IMR-90 (cell line): Measurements from ENCODE around the gene CAT. TPM values are rescaled to one million over a fixed set of nuclear protein-coding genes. Genes with fewer than 3 reads are reported as not detected.

Experiments used
- ATAC-seq: fragments of 200-7000 bp; cut with Tn5 transposase; 2 replicates; pipeline ENCODE4 v1.9.1; 2020; ENCODE audit warnings: low read depth, mild to moderate bottlenecking, moderate library complexity
- BruUV-seq: library from RNA; stranded (reverse); fragments of 400-500 nt; replicated peaks from 2 replicates; lab custom pipeline; 2021; lab: Mats Ljungman, UMichigan
- CTCF ChIA-PET: fragments of 300-600 bp; formaldehyde crosslinking; extraction: SDS; loops from one replicate; lab custom pipeline; 2021; ENCODE audit warnings: antibody characterized with exemption; lab: Yijun Ruan, JAX
- POLR2A ChIA-PET: fragments of 300-600 bp; sonication (Branson Sonifier 250); formaldehyde crosslinking; loops from one replicate; lab custom pipeline; 2022; ENCODE audit warnings: antibody characterized with exemption; ENCODE audit not compliant: unreplicated experiment; lab: Charles Lee
- DNase-seq: peaks from one replicate; pipeline ENCODE4 v3.0.0; 2013
- H2AFZ ChIP-seq: replicated peaks from 2 replicates; pipeline ENCODE3; 2013; ENCODE audit warnings: low read length, mild to moderate bottlenecking; ENCODE audit not compliant: poor library complexity
- H2AK5ac ChIP-seq: 2 replicates; pipeline ENCODE4 v1.6.1; 2013; ENCODE audit warnings: low read depth, low read length, inconsistent platforms
- H2AK9ac ChIP-seq: replicated peaks from 2 replicates; pipeline ENCODE3; 2013; ENCODE audit warnings: mild to moderate bottlenecking, low read depth, low read length, moderate library complexity; ENCODE audit not compliant: poor library complexity
- H2BK120ac ChIP-seq: 2 replicates; pipeline ENCODE4 v1.6.1; 2013; ENCODE audit warnings: low read depth, low read length, inconsistent platforms
- H2BK15ac ChIP-seq: 3 replicates; pipeline ENCODE4 v1.6.1; 2013; ENCODE audit warnings: low read depth, low read length, inconsistent platforms
- H2BK20ac ChIP-seq: 2 replicates; pipeline ENCODE4 v1.6.1; 2013; ENCODE audit warnings: low read depth, mild to moderate bottlenecking, inconsistent platforms, low read length, moderate library complexity
- H2BK5ac ChIP-seq: 2 replicates; pipeline ENCODE4 v1.6.1; 2013; ENCODE audit warnings: mild to moderate bottlenecking, low read depth, low read length, inconsistent platforms; ENCODE audit not compliant: poor library complexity, severe bottlenecking
- H3K14ac ChIP-seq: replicated peaks from 2 replicates; pipeline ENCODE4 v1.6.1; 2013; ENCODE audit warnings: low read depth, low read length, inconsistent platforms
- H3K18ac ChIP-seq: 2 replicates; pipeline ENCODE4 v1.6.1; 2013; ENCODE audit warnings: low read depth, low read length, control low read depth
- H3K23ac ChIP-seq: 2 replicates; pipeline ENCODE4 v1.6.1; 2013; ENCODE audit warnings: low read depth, low read length, inconsistent platforms
- H3K27ac ChIP-seq: 2 replicates; pipeline ENCODE4 v1.5.1; 2013; ENCODE audit warnings: mild to moderate bottlenecking, control low read depth, low read length; ENCODE audit not compliant: insufficient read depth
- H3K27me3 ChIP-seq: 2 replicates; pipeline ENCODE4 v1.6.1; 2013; ENCODE audit warnings: low read length; ENCODE audit not compliant: control insufficient read depth, insufficient read depth
- H3K36me3 ChIP-seq: 2 replicates; pipeline ENCODE4 v1.6.1; 2013; ENCODE audit warnings: low read length, mixed read lengths; ENCODE audit not compliant: control insufficient read depth, insufficient read depth
- H3K4ac ChIP-seq: 2 replicates; pipeline ENCODE4 v1.6.1; 2013; ENCODE audit warnings: low read depth, low read length, inconsistent platforms
- H3K4me1 ChIP-seq: 2 replicates; pipeline ENCODE4 v1.6.1; 2013; ENCODE audit warnings: low read length, mixed read lengths; ENCODE audit not compliant: control insufficient read depth, insufficient read depth
- H3K4me2 ChIP-seq: 2 replicates; pipeline ENCODE4 v1.6.1; 2013; ENCODE audit warnings: low read depth, mild to moderate bottlenecking, control low read depth, low read length, moderate library complexity
- H3K4me3 ChIP-seq: 2 replicates; pipeline ENCODE4 v1.5.1; 2013; ENCODE audit warnings: low read depth, mild to moderate bottlenecking, control low read depth, low read length, moderate library complexity; ENCODE audit not compliant: insufficient read depth
- H3K56ac ChIP-seq: 2 replicates; pipeline ENCODE4 v1.6.1; 2013; ENCODE audit warnings: low read length, inconsistent platforms; ENCODE audit not compliant: insufficient read depth; ENCODE audit errors: extremely low read depth
- H3K79me1 ChIP-seq, 2 experiments: 2 replicates each; pipeline ENCODE4 v1.6.1; 2013; ENCODE audit warnings: low read length in 2 of 2, inconsistent platforms in 1 of 2, low read depth in 1 of 2
- H3K9ac ChIP-seq: 2 replicates; pipeline ENCODE4 v1.6.1; 2013; ENCODE audit warnings: low read depth, low read length, control low read depth
- H3K9me1 ChIP-seq: 2 replicates; pipeline ENCODE4 v1.6.1; 2013; ENCODE audit warnings: low read length, inconsistent platforms; ENCODE audit not compliant: insufficient read depth
- H3K9me3 ChIP-seq: 2 replicates; pipeline ENCODE4 v1.6.1; 2013; ENCODE audit warnings: low read length; ENCODE audit not compliant: control insufficient read depth, insufficient read depth
- H4K20me1 ChIP-seq: 2 replicates; pipeline ENCODE4 v1.6.1; 2013; ENCODE audit warnings: low read length, inconsistent platforms; ENCODE audit not compliant: insufficient read depth
- H4K5ac ChIP-seq: 2 replicates; pipeline ENCODE4 v1.6.1; 2013; ENCODE audit warnings: mild to moderate bottlenecking, low read depth, low read length, control low read depth
- H4K8ac ChIP-seq, 2 experiments: 2 replicates each; pipeline ENCODE4 v1.6.1; 2013; ENCODE audit warnings: low read depth in 2 of 2, low read length in 2 of 2, control low read depth in 1 of 2, inconsistent platforms in 1 of 2
- H4K91ac ChIP-seq: 2 replicates; pipeline ENCODE4 v1.6.1; 2013; ENCODE audit warnings: low read depth, low read length, inconsistent platforms; ENCODE audit not compliant: insufficient read depth
- BHLHE40 ChIP-seq: fragments of 150-350 bp; IDR thresholded peaks from 2 replicates; pipeline ENCODE4 v1.6.1; 2016; ENCODE audit warnings: mild to moderate bottlenecking, low read depth, low read length
- CEBPB ChIP-seq: IDR thresholded peaks from 2 replicates; pipeline ENCODE4 v1.6.1; 2012; ENCODE audit warnings: low read depth, low read length, improper control_type of control experiment
- CTCF ChIP-seq: conservative IDR thresholded peaks from 2 replicates; pipeline ENCODE4 v1.5.1; 2012; ENCODE audit warnings: mild to moderate bottlenecking, low read depth, low read length, improper control_type of control experiment
- MAFK ChIP-seq: IDR thresholded peaks from 2 replicates; pipeline ENCODE4 v1.6.1; 2012; ENCODE audit warnings: low read depth, low read length, improper control_type of control experiment
- MAZ ChIP-seq: IDR thresholded peaks from 2 replicates; pipeline ENCODE4 v1.6.1; 2012; ENCODE audit warnings: low read depth, mild to moderate bottlenecking, low read length, improper control_type of control experiment, moderate library complexity, borderline replicate concordance
- MXI1 ChIP-seq: IDR thresholded peaks from 2 replicates; pipeline ENCODE4 v1.6.1; 2012; ENCODE audit warnings: low read depth, mild to moderate bottlenecking, low read length, moderate library complexity, borderline replicate concordance
- NFE2L2 ChIP-seq: fragments of 150-350 bp; IDR thresholded peaks from 2 replicates; pipeline ENCODE4 v1.6.1; 2016; ENCODE audit warnings: low read depth, mild to moderate bottlenecking, low read length
- RAD21 ChIP-seq: IDR thresholded peaks from 2 replicates; pipeline ENCODE4 v1.6.1; 2012; ENCODE audit warnings: low read length, improper control_type of control experiment
- RFX5 ChIP-seq: IDR thresholded peaks from 2 replicates; pipeline ENCODE4 v1.8.0; 2012; ENCODE audit warnings: low read depth, mild to moderate bottlenecking, low read length, moderate library complexity
- WGBS, 2 experiments: methylation state at CpG; one replicate each; pipeline versions ENCODE4 v1.1.5 to v1.1.7; 2013; ENCODE audit warnings: missing lambda C conversion rate in 2 of 2; ENCODE audit not compliant: insufficient read length in 1 of 2; ENCODE audit errors: extremely low coverage in 2 of 2; 5-methylcytosine and 5-hydroxymethylcytosine counted together
- dilution Hi-C: fragments of 300-500 bp; cut with HindIII; formaldehyde crosslinking; loops from one replicate; pipeline ENCODE4 v1.14.3; 2018; ENCODE audit warnings: low sequenced_read_pairs; ENCODE audit not compliant: unreplicated experiment
- in situ Hi-C: fragments of 300-500 bp; cut with MboI; formaldehyde crosslinking; loops from 3 replicates; pipeline ENCODE4 v1.14.3; 2019; ENCODE audit warnings: low sequenced_read_pairs, inconsistent platforms, mixed read lengths
- intact Hi-C: fragments of 100-400 bp; cut with micrococcal nuclease; formaldehyde crosslinking; loops from 2 replicates; pipeline ENCODE4 v1.10.0; 2022
- polyA plus RNA-seq, 3 experiments: library from polyadenylated mRNA; depleted of rRNA; stranded (reverse); fragments of >200 nt; gene quantifications; 2 replicates each; pipeline ENCODE4 v1.2.3, GENCODE V29; 2012; ENCODE audit warnings: low replicate concordance in 1 of 3
- total RNA-seq: library from RNA; depleted of rRNA; stranded (reverse); fragments of >200 nt; gene quantifications from 2 replicates; pipeline ENCODE4 v1.2.3, GENCODE V29; 2012

Gene CAT
- total and polyA plus RNA-seq, 2 of the 4 experiments (the other 2 are of a cell fraction): 52.5 to 80.5 TPM

- peaks cover 10% of the 10 kb centered on the region; the same call in 1 of the 2 replicates for H4K20me1 ChIP-seq
- no peak overlapping the region for H2BK120ac ChIP-seq
- H4K5ac ChIP-seq: no peak overlapping the region
- WGBS, 2 experiments: no CpG with 5 or more reads among the region's 2 CpGs
- H3K4me2 ChIP-seq: peak overlapping the region; percentile 72
- no peak overlapping the region for H2AK9ac ChIP-seq
- in situ Hi-C loops: no loop called here
- no peak for ATAC-seq
- no peak overlapping the region for H3K9ac ChIP-seq
- no peak overlapping the region for H3K23ac ChIP-seq
- no peaks in the 10 kb centered on the region for H3K9me3 ChIP-seq
- no peaks in the 10 kb centered on the region for H3K36me3 ChIP-seq
- no peak overlapping the region for H2AFZ ChIP-seq
- H4K91ac ChIP-seq: no peak overlapping the region
- no peak for TF ChIP-seq BHLHE40
- no peak for TF ChIP-seq CEBPB
- TF ChIP-seq NFE2L2: no peak
- TF ChIP-seq MAZ: no peak
- no peak for TF ChIP-seq CTCF
- no peak for TF ChIP-seq RFX5
- TF ChIP-seq MXI1: no peak
- TF ChIP-seq MAFK: no peak
- no peak for TF ChIP-seq RAD21
- no peaks in the 10 kb centered on the region; the same call in 1 of the 2 replicates for H3K4me1 ChIP-seq
- no peak overlapping the region for H3K18ac ChIP-seq
- intact Hi-C loops: no loop called here
- no peak overlapping the region for H3K56ac ChIP-seq
- peaks cover 6% of the 10 kb centered on the region; the same call in 1 of the 2 replicates for H3K9me1 ChIP-seq
- ChIA-PET CTCF (interaction anchor here (0.6 to 0.8 kb wide), 2 partner anchors 29 to 64 kb away, joined by 3 to 4 read pairs; no protein-coding TSS in a partner anchor), POLR2A (no interaction called here)
- no peaks in the 10 kb centered on the region for H3K27me3 ChIP-seq
- dilution Hi-C loops: no loop called here
- H3K4me3 ChIP-seq: no peak overlapping the region
- no peak overlapping the region for H2AK5ac ChIP-seq
- no peak overlapping the region for H4K8ac ChIP-seq
- no peak overlapping the region for H3K27ac ChIP-seq
- H3K4ac ChIP-seq: no peak overlapping the region
- no TSS peak for BruUV-seq
- no peak overlapping the region for H2BK20ac ChIP-seq
- no peak overlapping the region for H3K14ac ChIP-seq
- H2BK5ac ChIP-seq: no peak overlapping the region
- no peak for DNase-seq
- H2BK15ac ChIP-seq: no peak overlapping the region
- peaks cover 8 to 27% of the 10 kb centered on the region in 2 experiments; a peak in 3 of 4 replicates for H3K79me1 ChIP-seq
Observed at GRCh38 chr11:34437224-34438125, 1.3 kb upstream of the CAT start.
